ENCODE measurements around the gene COG7. TPM values are rescaled to one million over a fixed set of nuclear protein-coding genes. Genes with fewer than 3 reads are reported as not detected.
"Not testable (repeated sequence)": the region's sequence is repeated elsewhere in the genome, so short reads cannot be mapped to it uniquely, and the experiment has no call there.

COG7 gene
- total RNA-seq, 1 donor from 2014 or later, result 19.3 TPM

DNA sequence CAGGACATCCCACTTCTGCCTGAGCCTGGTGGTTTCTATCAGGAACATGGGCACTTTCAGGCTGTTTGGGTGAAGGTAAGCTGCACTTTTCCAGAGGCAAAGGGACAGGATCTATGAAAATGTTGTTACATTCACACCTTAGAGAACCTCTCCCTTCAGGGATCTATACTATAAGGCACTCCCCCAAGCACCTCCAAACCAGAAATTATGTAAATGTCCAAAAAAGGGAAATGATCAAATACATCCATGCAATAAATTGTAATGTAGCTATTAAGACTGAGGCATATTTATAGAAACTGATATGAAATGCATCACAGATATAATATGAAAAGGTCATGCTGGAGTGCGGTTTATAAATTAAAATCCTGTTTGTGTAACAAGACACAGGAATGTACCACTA, 23.3 kb upstream of the COG7 start:
- intact Hi-C loops (cut with micrococcal nuclease), result no loop called here

DNA sequence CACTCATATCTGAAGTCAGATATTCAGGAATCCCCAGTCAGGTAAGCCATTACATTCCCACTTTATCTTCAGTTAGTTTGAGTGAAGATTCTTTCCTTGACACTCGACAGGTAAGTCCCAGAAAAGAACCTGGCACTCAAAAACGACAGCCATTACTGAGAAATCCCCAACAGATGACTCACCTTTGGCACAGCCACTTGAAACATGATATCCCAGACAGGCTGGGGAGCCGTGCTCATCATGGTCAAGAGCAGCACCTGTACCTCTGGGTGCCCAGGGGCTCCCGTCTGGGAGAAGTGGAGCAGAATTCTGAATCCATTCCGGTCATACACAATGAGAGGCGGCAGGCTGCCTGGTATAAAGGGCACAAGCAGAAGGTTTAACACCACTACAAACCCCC, 16.8 kb upstream of the COG7 start:
- intact Hi-C loops (cut with micrococcal nuclease), result no loop called here

DNA sequence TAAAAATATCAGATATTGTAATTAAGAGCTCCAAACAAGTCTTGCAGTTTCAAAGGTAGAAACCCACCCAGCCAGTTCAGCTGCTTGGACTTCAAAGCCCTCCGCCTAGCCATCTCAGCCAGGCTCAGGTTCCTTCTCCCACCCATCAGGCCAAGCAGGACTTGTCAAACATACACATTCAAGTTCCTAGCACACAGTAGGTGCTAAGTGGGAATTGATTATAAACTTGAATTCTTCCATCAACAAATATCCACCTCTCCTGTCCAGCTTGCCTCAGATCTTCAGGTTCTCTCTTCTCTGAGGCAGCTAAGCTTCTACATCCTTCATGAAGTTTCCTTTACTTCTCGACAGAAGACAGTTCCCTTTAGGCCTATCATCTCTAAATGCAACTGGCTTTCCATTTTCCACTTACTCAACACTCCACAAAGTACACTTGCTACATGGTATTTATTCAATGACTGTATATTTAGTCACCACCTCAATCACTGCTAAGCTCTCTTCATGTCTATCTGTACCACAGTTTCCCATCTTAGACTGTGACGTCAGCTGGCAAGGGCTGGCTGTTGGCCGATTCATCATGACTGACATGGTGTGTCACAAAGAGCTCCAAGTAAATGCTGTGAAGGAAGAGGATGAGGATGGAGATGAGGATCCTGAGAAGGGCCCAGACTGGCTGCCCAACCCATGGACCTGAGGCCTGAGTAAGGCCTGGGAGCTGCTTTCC, 13.3 kb upstream of the COG7 start:
- intact Hi-C loops (cut with micrococcal nuclease), result no loop called here

DNA sequence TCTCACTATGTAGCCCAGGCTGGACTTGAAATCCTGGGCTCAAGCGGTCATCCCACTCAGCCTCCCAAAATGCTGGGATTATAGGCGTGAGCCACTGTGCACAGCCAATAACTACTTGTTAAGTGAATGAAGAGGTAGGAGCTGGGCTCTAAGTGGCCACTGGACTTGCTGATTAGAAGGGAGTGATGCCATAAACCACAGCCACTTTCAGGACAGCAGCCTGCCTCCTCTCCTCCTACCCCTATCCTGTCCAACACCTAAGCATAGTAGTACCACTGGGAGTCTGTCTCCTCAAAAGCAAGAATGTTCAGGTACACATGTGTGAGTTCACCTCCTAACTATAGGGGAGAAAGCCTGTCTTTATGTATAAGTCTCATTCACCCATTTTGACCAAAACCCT, 12.2 kb upstream of the COG7 start:
- intact Hi-C loops (cut with micrococcal nuclease), result no loop called here

DNA sequence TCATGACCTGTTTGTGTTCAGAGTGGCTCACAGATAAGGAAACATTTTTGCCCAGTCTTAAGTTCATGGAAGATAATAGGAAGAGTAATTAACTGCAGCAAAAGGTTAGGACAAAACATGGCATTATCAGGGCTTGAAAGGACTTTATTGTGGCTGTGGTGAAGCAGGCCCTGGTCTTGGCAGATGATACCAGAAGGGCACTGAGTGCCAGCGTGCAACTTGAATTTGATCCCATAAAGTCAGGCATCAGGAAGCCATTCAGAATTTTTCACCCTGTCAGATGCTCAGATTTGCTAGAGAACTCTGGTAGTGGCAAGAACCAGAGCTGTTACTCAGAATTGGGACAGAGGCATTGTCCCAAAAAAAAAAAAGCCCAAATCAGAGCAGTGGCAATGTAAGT, 11.2 kb upstream of the COG7 start:
- intact Hi-C loops (cut with micrococcal nuclease), result no loop called here

DNA sequence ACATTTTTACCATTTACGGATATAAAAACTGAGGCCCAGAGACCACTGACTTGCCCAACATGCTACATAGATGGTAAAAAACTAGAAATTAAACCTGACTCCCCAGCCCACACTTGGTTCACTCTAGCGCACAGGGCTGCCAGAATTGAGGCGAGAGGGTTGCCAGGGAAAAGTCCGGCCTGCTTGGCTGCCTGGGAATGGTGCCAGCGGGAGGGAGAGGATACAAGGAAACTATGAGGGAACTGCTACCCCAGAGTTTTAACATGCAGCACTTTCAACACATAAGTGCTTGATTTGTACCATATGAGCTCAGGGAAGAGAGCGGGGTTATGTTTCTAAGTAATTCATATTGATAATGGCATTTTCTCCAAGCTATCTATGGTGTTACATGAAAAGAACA, 10.0 kb upstream of the COG7 start:
- intact Hi-C loops (cut with micrococcal nuclease), result not testable (repeated sequence)

DNA sequence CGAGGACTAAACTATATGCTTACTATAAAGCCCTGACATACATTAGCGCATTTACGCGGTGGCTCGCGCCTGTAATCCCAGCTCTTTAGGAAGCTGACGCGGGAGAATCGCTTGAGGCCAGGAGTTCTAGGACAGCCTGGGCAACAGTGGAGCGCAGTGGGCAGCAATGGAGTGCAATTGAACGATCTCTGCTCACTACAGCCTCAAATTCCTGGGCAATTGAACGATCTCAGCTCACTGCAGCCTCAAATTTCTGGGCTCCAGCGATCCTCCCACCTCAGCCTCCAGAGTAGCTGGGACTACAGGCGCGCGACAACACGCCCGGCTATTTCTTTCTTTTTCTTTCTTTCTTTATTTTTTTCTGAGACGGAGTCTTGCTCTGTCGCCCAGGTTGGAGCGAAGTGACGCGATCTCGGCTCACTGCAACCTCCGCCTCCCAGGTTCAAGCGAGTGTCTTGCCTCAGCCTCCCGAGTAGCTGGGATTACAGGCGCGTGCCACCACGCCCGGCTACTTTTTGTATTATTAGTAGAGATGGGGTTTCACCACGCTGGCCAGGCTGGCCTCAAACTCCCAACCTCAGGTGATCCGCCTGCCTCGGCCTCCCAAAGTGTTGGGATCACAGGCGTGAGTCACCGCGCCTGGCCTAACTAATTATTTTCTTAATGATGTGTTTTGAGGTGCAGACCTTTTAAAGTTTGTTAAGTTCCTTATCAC, 506 bp upstream of the COG7 start:
- intact Hi-C loops (cut with micrococcal nuclease), result loop anchor here (1.0 to 5.0 kb wide), 5 partner anchors 19 to 224 kb away; partner anchors contain the start of genes EARS2, NDUFAB1, PLK1 and UBFD1

DNA sequence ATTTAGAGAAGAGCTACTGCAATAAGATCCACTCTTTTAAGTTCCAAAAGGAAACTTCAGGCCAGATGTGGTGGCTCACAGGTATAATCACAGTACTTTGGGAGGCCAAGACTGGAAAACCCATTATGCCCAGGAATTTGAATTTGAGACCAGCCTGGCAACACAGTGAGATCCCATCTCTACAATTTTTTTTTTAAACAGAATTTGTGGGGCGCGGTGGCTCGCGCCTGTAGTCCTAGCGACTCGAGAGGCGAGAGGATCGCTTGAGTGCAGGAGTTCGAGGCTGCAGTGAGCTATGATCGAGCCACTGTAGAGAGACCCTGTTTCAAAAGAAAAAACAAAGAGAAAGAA, 793 bp downstream of the COG7 start:
- intact Hi-C loops (cut with micrococcal nuclease), result loop anchor here (2.0 to 5.0 kb wide), 4 partner anchors 17 to 225 kb away; partner anchors contain the start of genes NDUFAB1 and PLK1

DNA sequence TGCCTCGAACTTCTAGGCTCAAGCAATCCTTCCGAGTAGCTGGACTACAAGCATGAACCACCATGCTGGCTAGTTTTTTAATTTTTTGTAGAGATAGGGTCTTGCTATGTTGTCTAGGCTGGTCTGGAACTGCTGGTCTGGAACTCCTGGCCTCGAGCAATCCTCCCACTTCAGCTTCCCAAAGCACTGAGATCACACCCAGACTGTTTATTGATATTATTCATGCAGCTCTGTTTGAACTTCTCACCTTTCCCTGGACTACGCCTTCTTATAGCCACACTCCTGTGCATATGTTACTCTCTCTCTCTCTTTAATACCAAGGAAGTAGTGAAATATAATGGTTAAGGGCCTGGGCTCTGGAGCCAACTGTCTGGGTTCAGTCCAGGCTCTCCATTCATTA, 4.6 kb downstream of the COG7 start:
- intact Hi-C loops (cut with micrococcal nuclease), result no loop called here

DNA sequence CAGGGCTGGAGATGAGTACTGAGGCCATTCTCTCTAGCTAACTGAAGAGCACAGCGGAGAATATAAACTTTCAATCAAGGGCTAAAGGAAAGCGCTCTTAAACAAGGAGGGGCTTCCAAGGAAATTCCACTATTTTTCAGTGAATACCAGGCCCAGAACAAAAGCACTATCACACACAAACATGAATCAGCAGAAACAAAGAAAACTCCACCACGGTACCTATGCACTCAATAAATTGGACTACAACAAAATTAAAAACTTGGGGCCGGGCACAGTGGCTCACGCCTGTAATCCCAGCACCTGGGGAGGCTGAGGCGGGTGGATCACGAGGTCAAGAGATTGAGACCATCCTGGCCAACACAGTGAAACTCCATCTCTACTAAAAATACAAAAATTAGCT, 15.4 kb downstream of the COG7 start:
- intact Hi-C loops (cut with micrococcal nuclease), result not testable (repeated sequence)

DNA sequence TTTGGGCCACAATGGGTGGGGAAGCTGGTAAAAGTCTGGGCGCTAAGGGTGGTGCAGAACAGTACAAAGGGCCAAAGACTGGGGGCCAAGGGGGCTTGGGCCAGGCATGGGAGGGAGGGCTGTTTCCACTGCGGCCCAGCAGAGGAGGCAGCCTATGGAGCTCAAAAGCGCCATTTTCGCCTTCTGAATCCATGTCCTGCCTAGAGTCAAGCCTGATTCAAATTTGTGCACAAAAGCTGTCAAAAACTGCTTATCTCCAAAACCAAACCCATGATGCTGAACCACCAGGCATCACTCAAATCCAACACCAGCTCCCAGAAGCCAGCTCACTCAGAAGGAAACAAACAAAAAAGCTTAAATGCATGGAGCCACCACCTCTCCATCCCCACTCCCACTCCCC, 16.0 kb downstream of the COG7 start:
- intact Hi-C loops (cut with micrococcal nuclease), result no loop called here

DNA sequence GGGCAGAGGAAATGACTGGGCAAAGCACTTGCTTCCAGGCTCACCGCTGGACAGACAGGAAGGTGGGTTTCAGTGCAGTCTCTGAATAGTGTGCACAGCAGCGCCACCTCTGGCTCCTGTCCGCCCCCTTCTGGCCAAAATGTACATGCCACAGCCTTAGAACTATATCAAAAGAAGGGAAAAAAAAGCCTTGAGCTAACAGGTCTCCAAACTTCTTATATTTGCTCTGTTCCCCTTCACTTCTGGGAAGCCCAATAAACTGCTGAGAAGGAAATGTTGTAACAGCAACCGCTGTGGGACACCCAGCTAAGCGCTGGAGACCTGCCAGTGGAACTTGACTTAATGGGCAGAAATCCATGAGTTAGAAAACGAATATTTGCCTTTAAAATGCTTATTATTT, 17.5 kb downstream of the COG7 start:
- intact Hi-C loops (cut with micrococcal nuclease), result loop anchor here (2.0 kb wide), 2 partner anchors 17 to 537 kb away; partner anchors contain the start of gene COG7

DNA sequence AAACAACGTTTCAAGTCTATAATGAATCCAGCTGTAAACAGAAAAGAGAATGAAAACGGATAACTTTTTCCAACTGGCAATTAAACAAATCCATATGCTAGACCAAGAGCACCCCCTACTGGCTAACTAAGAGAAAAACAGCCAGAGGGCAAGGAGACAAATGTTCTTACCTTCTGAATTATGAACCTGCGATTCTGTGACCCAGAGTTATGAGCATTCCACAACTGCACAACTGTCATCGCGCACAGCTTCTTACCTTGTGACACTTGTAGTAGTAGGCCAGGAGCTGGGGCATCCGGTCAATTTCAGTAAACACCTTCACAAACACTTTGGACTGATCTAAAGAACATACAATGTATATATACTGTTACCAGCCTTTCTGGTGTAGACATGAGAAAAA, 18.6 kb downstream of the COG7 start:
- intact Hi-C loops (cut with micrococcal nuclease), result loop anchor here (2.0 kb wide), 2 partner anchors 18 to 536 kb away; partner anchors contain the start of gene COG7

DNA sequence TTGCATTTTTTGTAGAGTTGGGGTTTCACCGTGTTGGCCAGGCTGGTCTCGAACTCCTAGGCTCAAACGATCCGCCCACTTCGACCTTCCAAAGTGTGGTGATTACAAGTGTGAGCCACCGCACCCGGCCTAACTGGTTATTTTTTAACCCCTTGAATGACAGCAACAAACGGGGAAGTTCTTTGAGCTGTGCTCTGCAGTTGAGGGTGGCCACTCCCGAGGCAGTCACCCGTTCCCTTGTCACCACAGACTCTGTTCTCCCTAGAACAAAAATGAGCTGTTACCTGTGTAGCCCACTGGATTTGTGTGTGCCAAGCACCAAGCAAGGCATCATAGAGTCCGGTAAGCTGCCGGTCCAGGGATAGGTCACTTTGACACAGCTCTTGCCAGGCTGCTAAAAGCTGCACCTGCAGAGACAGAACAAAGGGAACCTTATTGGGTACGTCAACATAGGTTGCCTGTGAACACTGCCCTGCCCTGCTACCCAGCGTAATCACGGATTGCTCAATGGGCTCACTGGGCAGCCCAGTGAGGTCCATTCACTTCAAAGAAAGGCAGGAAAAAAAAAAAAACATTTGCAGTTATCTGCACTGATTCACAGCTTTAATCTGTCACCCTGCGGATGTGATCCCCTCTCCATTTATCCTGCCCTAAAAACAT, 19.6 kb downstream of the COG7 start:
- intact Hi-C loops (cut with micrococcal nuclease), result no loop called here

DNA sequence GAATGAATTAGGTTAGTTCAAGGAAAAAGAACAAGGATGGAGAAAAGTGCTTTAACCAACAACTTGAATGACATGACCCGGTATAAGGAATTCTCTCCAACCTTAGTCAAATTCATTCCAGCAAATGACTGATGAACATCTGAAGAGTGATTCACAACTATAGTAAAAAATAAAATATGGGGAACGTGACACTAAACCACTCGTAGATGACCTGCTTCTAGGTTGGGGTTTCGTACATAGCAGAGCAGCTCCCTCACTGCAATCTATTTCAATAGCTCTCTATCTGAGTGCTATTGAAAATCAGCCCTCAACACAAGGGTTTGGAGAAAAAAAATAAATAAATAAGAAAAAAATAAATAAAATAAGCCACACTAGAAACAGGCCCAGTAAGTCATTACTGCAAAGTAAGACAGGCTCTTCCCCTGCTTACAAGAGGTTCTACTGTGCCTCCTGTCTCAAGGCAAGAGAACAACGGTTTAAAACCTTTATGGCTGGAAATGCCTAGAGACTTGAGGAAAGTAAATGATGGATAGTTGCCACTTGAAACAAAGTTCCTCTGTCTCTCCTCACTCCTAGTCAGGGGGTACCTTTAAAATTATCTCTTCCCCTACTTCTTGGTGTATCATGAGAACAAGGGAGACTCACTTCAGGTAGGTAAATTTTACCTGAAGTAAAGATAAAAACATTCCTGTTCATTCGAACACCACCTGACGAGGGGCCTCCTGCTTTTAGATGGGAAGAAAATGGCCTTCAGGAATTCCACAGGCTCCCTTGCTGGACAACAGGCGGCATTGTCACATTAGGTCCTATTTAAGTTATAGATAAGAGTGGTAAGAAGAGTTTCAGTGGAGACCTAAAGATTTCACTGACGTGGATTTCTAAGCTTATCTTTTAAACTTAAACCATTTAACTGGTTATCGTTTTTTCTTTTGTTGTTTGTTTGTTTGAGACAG, 20.5 kb downstream of the COG7 start:
- intact Hi-C loops (cut with micrococcal nuclease), result no loop called here

DNA sequence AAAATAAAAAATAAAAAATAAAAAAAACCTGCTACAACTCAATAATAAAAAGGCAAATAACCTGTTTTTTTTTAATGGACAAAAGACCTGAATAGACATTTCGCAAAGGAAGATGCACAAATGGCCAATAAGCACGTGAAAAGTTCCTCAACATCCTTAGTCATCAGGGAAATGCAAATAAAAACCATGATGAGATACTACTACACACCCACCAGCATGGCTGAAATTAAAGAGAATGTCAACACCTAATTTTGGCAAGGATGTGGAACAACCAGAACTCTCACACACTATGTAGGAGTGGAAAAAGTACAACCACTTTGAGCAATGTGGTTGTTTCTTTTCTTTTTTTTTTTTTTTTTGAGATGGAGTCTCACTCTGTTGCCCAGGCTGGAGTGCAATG, 24.6 kb downstream of the COG7 start:
- intact Hi-C loops (cut with micrococcal nuclease), result no loop called here

DNA sequence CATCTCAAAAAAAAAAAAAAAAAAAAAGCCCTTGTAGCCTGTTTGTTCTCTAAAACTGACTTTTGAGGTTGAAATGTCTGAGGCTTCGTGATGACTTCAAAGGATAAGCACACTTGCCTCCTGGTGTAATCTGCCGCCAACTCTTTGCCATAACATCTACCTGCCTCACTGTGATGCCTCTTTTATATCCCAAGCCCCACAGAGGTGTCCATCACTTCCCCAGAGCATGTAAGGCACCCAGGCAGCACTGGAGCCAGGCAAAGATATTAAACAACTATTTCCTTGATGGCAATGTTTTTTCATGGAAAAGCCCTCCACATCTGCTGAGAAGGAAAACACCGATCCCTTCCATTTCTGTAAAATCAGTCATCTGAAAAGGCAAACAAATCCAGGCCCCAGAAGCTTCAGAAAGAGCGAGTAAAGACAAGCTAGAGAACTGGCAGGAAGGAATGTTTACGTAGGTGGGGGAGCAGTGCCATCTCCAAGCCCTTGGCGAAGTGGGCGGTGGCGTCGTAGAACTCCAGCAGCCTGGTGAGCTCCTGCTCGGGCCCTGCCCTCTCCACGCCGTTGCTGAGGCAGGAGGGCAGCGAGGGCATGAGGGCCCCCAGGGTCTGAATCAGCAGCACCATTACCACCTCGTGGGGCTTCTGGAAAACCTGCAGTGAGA, 28.6 kb downstream of the COG7 start:
- intact Hi-C loops (cut with micrococcal nuclease), result no loop called here

DNA sequence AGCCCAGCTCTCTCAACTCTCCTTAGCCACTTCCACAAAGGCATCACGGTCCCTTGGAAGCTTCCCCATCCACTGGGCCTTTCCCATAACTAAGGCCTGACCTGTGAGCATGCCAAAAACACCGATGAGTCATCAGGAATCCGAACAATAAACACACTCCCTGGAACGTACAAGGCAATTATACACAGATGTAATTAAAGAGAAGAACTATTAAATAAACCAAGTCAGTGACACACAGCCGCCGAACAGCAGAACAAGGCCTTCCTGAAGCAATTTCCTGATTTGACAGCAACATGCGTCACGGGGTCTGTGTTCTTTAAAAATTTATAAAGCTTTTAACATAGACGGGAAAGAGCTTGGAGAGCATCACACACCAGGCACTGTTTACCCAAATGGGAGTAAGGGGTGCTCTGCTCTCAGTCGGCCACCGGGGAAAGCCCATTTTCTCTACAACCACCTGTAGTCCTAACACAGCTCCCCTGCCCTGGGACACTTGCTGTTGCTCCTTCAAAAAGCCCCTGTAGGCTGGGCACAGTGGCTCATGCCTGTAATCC, 29.4 kb downstream of the COG7 start:
- intact Hi-C loops (cut with micrococcal nuclease), result no loop called here

DNA sequence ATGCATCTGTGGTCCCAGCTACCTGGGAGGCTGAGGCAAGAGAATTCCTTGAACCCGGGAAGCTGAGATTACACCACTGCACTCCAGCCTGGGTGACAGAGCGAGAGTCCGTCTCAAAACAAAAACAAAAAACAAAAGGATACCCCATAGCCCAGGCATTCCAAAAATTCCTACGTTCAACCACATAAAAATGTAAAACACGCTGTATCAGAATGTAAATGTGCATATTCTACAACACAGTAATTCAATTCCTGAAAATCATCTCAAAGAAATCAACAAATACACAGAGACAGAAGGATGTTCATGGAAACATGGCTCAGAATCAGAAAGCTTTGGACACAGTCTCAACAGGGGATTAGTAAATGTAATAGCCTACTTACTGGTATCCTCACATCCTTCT, 33.0 kb downstream of the COG7 start:
- intact Hi-C loops (cut with micrococcal nuclease), result no loop called here

DNA sequence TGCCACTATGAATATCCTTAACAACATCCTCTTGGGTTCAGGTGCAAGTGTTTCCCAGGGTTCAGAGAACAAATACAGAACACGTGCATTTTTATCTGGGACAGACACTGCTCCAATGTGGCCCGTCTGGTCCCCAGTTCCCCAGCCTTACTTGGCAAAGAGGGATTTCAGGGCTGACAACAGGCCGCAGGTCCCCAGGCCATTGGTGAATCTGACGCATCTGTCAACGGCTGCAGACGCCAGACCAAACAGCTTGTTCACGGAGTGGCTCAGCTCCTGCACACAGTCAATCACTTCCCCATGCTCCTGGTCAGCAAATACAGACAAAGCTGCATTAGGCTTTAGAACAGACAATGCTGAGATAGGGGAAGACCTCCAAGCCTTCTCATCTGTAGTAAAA, 36.2 kb downstream of the COG7 start:
- intact Hi-C loops (cut with micrococcal nuclease), result loop anchor here (5.0 kb wide), 1 partner anchor 235 kb away; the partner anchor contains the start of gene SCNN1G

Data from T-helper 2 cell treated with Interferon-gamma antibody and Interleukin-4, amounts not matched to agents 100 ng/mL and 5 ng/mL, for 36 hours (primary cell).